Thymus (tissue), 11 donors: ENCODE results near the gene TAS2R9. TPM values are rescaled to one million over a fixed set of nuclear protein-coding genes. Genes with fewer than 3 reads are reported as not detected.
"Not testable (repeated sequence)": the region's sequence is repeated elsewhere in the genome, so short reads cannot be mapped to it uniquely, and the experiment has no call there.

Source experiments
- DNase-seq, 9 donors: peaks; one replicate each; pipeline ENCODE4 v3.0.0-alpha.2; 2013; ENCODE audit warnings: low spot score in 9 of 9, low read depth in 6 of 9, missing footprints in 1 of 9
- H3K27ac ChIP-seq, 2 donors: one replicate each; pipeline ENCODE4 v1.5.1; 2013; ENCODE audit warnings: control low read depth in 1 of 2, low read depth in 1 of 2, low read length in 1 of 2, mild to moderate bottlenecking in 1 of 2, moderate library complexity in 1 of 2
- H3K27me3 ChIP-seq, 2 donors: one replicate each; pipeline ENCODE4 v1.5.1; 2013; ENCODE audit warnings: low read length in 1 of 2; ENCODE audit not compliant: control insufficient read depth in 2 of 2, insufficient read depth in 1 of 2
- H3K36me3 ChIP-seq, 2 donors: one replicate each; pipeline ENCODE4 v1.5.1; 2013; ENCODE audit warnings: low read length in 1 of 2, mild to moderate bottlenecking in 1 of 2, moderate library complexity in 1 of 2; ENCODE audit not compliant: control insufficient read depth in 2 of 2, insufficient read depth in 2 of 2
- H3K4me1 ChIP-seq, 2 donors: one replicate each; pipeline ENCODE4 v1.5.1; 2013; ENCODE audit warnings: low read length in 2 of 2; ENCODE audit not compliant: control insufficient read depth in 2 of 2, insufficient read depth in 2 of 2
- H3K4me3 ChIP-seq, 2 donors: one replicate each; pipeline ENCODE4 v1.5.1; 2013; ENCODE audit warnings: low read length in 2 of 2, control low read depth in 1 of 2, mild to moderate bottlenecking in 1 of 2
- H3K9me3 ChIP-seq, 2 donors: one replicate each; pipeline ENCODE4 v1.5.1; 2013; ENCODE audit warnings: low read length in 1 of 2, mild to moderate bottlenecking in 1 of 2; ENCODE audit not compliant: control insufficient read depth in 2 of 2, insufficient read depth in 1 of 2
- WGBS: extraction: QIAGEN DNeasy Blood & Tissue Kit; methylation state at CpG from one replicate; pipeline ENCODE4 v1.1.7; 2013; 5-methylcytosine and 5-hydroxymethylcytosine counted together
- polyA plus RNA-seq: library from polyadenylated mRNA; stranded (reverse); fragments of 200-250 nt; gene quantifications from one replicate; pipeline ENCODE4 v1.2.3, GENCODE V29; 2013
- total RNA-seq: library from RNA; stranded (reverse); fragments of 120-200 nt; gene quantifications from one replicate; pipeline ENCODE4 v1.2.4, GENCODE V29; 2013
- donor health status: healthy.

TAS2R9 gene
- total and polyA plus RNA-seq, 2 donors: not detected

- H3K9me3 ChIP-seq: no peaks in the 10 kb centered on the region
- no peak for DNase-seq
- H3K4me3 ChIP-seq: no peak within 1 kb of the TSS
- no peaks in the 10 kb centered on the region for H3K27me3 ChIP-seq
- H3K4me1 ChIP-seq: no peaks in the 10 kb centered on the region
- no peak within 1 kb of the TSS for H3K27ac ChIP-seq
- H3K36me3 ChIP-seq: no peaks in the 10 kb centered on the region
- 97% methylated on average over 3 of the region's 3 CpGs for WGBS
These were observed 16.3 kb upstream of the TAS2R9 start, which contains the start of gene TAS2R10 for GRCh38 chr12:10826258-10826657. Gene TAS2R10 (minus strand): TSS chr12:10826358. CDS start chr12:10826269, 89 bp downstream.

- H3K36me3 ChIP-seq: no peaks in the 10 kb centered on the region
- no peak for DNase-seq
- WGBS: 90% methylated on average over 3 of the region's 3 CpGs
- H3K27me3 ChIP-seq: no peaks in the 10 kb centered on the region
- H3K4me3 ChIP-seq: no peak overlapping the region
- H3K27ac ChIP-seq: no peak overlapping the region
- no peaks in the 10 kb centered on the region for H3K9me3 ChIP-seq
- H3K4me1 ChIP-seq: no peaks in the 10 kb centered on the region
These were observed 15.0 kb upstream of the TAS2R9 start for GRCh38 chr12:10824957-10825356.

- Histone ChIP-seq H3K4me1 (no peaks in the 10 kb centered on the region), H3K27me3 (no peaks in the 10 kb centered on the region), H3K9me3 (no peaks in the 10 kb centered on the region), H3K36me3 (no peaks in the 10 kb centered on the region), H3K4me3 (no peak overlapping the region), H3K27ac (no peak overlapping the region)
- DNase-seq: no peak
- 89% methylated on average over 3 of the region's 3 CpGs for WGBS
These were observed 2.0 kb upstream of the TAS2R9 start for GRCh38 chr12:10811883-10812536.

- Histone ChIP-seq H3K27me3 (no peaks in the 10 kb centered on the region), H3K4me3 (no peak within 1 kb of the TSS), H3K27ac (no peak within 1 kb of the TSS), H3K4me1 (no peaks in the 10 kb centered on the region), H3K9me3 (no peaks in the 10 kb centered on the region), H3K36me3 (no peaks in the 10 kb centered on the region)
- WGBS: 90% methylated on average over 1 of the region's 1 CpG
- no peak for DNase-seq
These were observed 2.8 kb downstream of the TAS2R9 start, which contains the start of gene TAS2R8 for GRCh38 chr12:10807186-10807585. Gene TAS2R8 (minus strand): TSS chr12:10807286. CDS start chr12:10806980, 306 bp downstream.

DNA sequence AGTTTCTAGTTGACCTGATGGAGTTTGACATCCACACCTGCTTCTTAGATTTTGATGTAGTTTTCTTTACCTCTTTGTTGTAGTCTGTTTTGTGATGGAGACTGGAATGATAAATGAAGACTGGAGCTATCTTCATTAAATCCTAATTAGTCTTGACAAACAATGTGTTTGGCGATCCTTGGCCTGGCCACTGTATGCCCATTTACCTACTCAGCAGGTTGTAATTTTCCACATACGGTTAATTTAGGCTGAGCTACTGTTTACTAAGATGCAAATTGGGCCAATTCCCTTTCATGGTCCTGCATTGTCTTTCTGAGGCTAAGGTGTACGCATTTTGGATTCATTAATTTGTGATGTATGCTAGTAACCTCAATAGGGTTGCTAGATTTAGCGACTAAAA, 7.4 kb downstream of the TAS2R9 start, which contains the start of gene TAS2R7:
Gene TAS2R7, minus strand, starts transcription at position 41 of the 400 bp plus-strand sequence. CDS start 57 bp downstream, outside the sequence.
- no peaks in the 10 kb centered on the region for H3K27me3 ChIP-seq
- no peaks in the 10 kb centered on the region for H3K9me3 ChIP-seq
- H3K27ac ChIP-seq: no peak within 1 kb of the TSS
- no peak for DNase-seq
- H3K36me3 ChIP-seq: no peaks in the 10 kb centered on the region
- WGBS: 85% methylated on average over 4 of the region's 4 CpGs
- no peak within 1 kb of the TSS for H3K4me3 ChIP-seq
- no peaks in the 10 kb centered on the region for H3K4me1 ChIP-seq

DNA sequence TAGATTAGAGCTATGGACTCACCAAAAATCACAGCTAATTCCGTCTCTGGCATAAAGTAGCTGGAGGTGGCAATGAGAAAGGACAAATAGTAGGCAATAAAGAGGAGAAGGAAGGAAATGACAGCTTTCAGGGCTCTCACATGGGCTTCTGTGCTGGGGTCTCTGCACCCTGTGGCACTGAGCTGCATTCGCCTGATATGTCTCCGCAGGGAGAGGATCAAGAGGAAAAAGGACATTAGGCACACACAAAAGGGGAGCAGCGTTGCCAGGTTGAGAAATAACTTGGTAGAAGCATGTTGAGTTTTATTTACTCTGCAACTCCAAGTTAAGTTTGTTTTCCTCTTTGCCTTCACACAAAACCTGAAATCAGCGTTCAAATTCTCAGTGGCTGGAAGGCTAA, 8.2 kb downstream of the TAS2R9 start:
- Histone ChIP-seq H3K4me3 (no peak overlapping the region), H3K36me3 (no peaks in the 10 kb centered on the region), H3K9me3 (no peaks in the 10 kb centered on the region), H3K27ac (no peak overlapping the region), H3K27me3 (no peaks in the 10 kb centered on the region), H3K4me1 (no peaks in the 10 kb centered on the region)
- WGBS: 92% methylated on average over 5 of the region's 5 CpGs
- DNase-seq: no peak

- no peak overlapping the region for H3K4me3 ChIP-seq
- no peaks in the 10 kb centered on the region for H3K4me1 ChIP-seq
- 90% methylated on average over 2 of the region's 2 CpGs for WGBS
- no peak overlapping the region for H3K27ac ChIP-seq
- H3K36me3 ChIP-seq: no peaks in the 10 kb centered on the region
- no peaks in the 10 kb centered on the region for H3K27me3 ChIP-seq
- DNase-seq: no peak
- H3K9me3 ChIP-seq: no peaks in the 10 kb centered on the region
These were observed 15.7 kb downstream of the TAS2R9 start for GRCh38 chr12:10794222-10794621.

- H3K9me3 ChIP-seq, DNase-seq: not testable (repeated sequence)
These were observed 18.2 kb downstream of the TAS2R9 start for GRCh38 chr12:10791769-10792168.

DNA sequence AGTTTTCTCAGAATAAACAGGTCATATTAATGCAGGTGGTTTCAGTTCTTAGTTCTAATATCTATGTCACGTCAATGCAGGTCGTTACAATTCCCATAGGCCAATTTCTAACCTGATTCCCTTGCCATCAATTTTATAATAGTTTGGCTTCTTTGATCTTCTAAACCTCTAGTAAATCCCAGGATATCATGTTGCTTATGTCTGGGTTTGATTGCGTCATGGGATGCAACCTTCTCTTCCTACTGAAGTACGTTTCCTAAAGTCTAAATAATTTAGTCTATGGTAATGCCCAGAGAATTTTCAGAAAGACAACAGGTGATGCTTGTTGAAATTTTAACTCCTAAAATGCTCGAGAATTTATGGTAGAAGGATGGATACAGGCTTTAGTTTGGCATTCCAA, 26.7 kb downstream of the TAS2R9 start:
- no peak overlapping the region for H3K4me3 ChIP-seq
- H3K36me3 ChIP-seq: no peaks in the 10 kb centered on the region
- no peaks in the 10 kb centered on the region for H3K9me3 ChIP-seq
- H3K4me1 ChIP-seq: no peaks in the 10 kb centered on the region
- H3K27me3 ChIP-seq: no peaks in the 10 kb centered on the region
- no peak for DNase-seq
- WGBS: 94% methylated on average over 5 of the region's 5 CpGs
- no peak overlapping the region for H3K27ac ChIP-seq

More at GRCh38 chr12:10791769-10792168, 18.2 kb downstream of the TAS2R9 start:
- not testable (repeated sequence) for H3K27me3 ChIP-seq, H3K4me3 ChIP-seq, H3K4me1 ChIP-seq, H3K27ac ChIP-seq, H3K36me3 ChIP-seq
- 97% methylated on average over 4 of the region's 4 CpGs for whole genome bisulfite sequencing
